Endothelial cell of umbilical vein (primary cell): ENCODE data around the gene PLD1. TPM values are rescaled to one million over a fixed set of nuclear protein-coding genes. Genes with fewer than 3 reads are reported as not detected.

ENCODE experiments used
- BruUV-seq: library from RNA; stranded (reverse); fragments of 400-500 nt; replicated peaks from 2 replicates; lab custom pipeline; 2021; lab: Mats Ljungman, UMichigan
- CTCF ChIA-PET: fragments of 300-600, 350-600 bp; sonication (Branson Sonifier 250); formaldehyde crosslinking; loops from one replicate; lab custom pipeline; 2021; ENCODE audit warnings: antibody characterized with exemption, inconsistent platforms; lab: Charles Lee
- POLR2A ChIA-PET: fragments of 300-600, 350-600 bp; sonication (Branson Sonifier 250); formaldehyde crosslinking; loops from one replicate; lab custom pipeline; 2021; ENCODE audit warnings: antibody characterized with exemption, inconsistent platforms; lab: Charles Lee
- DNase-seq: peaks from one replicate; pipeline ENCODE4 v3.0.0-alpha.2; 2011; ENCODE audit warnings: low read depth, low spot score
- FAIRE-seq: peaks from 2 replicates; lab custom pipeline; 2011; peaks lifted over from hg19 to GRCh38; lab: Jason Lieb, UNC
- H2AFZ ChIP-seq: 2 replicates; pipeline ENCODE4 v1.6.0; 2012; ENCODE audit warnings: low read depth, low read length, control low read depth, inconsistent platforms
- H3K27ac ChIP-seq: 2 replicates; pipeline ENCODE4 v1.5.1; 2011; ENCODE audit warnings: low read depth, mild to moderate bottlenecking, control low read depth, low read length, moderate library complexity; ENCODE audit not compliant: insufficient read depth
- H3K27me3 ChIP-seq, 2 experiments: 2 replicates each; pipeline versions ENCODE4 v1.6.0 to v1.6.1; 2011; ENCODE audit warnings: low read length in 2 of 2, mixed read lengths in 1 of 2; ENCODE audit not compliant: control insufficient read depth in 2 of 2, insufficient read depth in 2 of 2
- H3K36me3 ChIP-seq, 2 experiments: 2 replicates in 1 of 2; 3 replicates in 1 of 2; pipeline ENCODE4 v1.5.1; 2011; ENCODE audit warnings: low read length in 2 of 2, mild to moderate bottlenecking in 1 of 2, moderate library complexity in 1 of 2; ENCODE audit not compliant: control insufficient read depth in 2 of 2, insufficient read depth in 2 of 2; ENCODE audit errors: extremely low read depth in 1 of 2
- H3K4me1 ChIP-seq: 3 replicates; pipeline ENCODE4 v1.5.1; 2011; ENCODE audit warnings: mild to moderate bottlenecking, low read length; ENCODE audit not compliant: control insufficient read depth, insufficient read depth; ENCODE audit errors: extremely low read depth
- H3K4me2 ChIP-seq: 2 replicates; pipeline ENCODE4 v1.6.1; 2011; ENCODE audit warnings: low read length, control low read depth, mixed read lengths; ENCODE audit not compliant: insufficient read depth
- H3K4me3 ChIP-seq, 3 experiments: fragments of 200-600 bp in 1 of 3; sonication (generic), shearing (Covaris generic) in 1 of 3; replicated peaks in 1 of 3; 2 replicates each; pipeline ENCODE4 v1.5.1; 2011 to 2016; ENCODE audit warnings: control low read depth in 3 of 3, low read length in 3 of 3, mild to moderate bottlenecking in 2 of 3, inconsistent platforms in 1 of 3, low read depth in 1 of 3, moderate library complexity in 1 of 3; ENCODE audit not compliant: insufficient read depth in 1 of 3
- H3K79me2 ChIP-seq: 2 replicates; pipeline ENCODE4 v1.6.0; 2012; ENCODE audit warnings: low read length, inconsistent platforms; ENCODE audit not compliant: control insufficient read depth, insufficient read depth
- H3K9ac ChIP-seq: replicated peaks from 2 replicates; pipeline ENCODE3; 2011; ENCODE audit warnings: low read length, control low read depth; ENCODE audit not compliant: insufficient read depth; ENCODE audit errors: extremely low read depth
- H3K9me1 ChIP-seq: replicated peaks from 3 replicates; pipeline ENCODE4 v1.6.0; 2011; ENCODE audit warnings: mild to moderate bottlenecking, low read length; ENCODE audit not compliant: control insufficient read depth, insufficient read depth; ENCODE audit errors: extremely low read depth
- H3K9me3 ChIP-seq: replicated peaks from 2 replicates; pipeline ENCODE4 v1.5.1; 2012; ENCODE audit warnings: low read length, inconsistent platforms; ENCODE audit not compliant: control insufficient read depth, insufficient read depth
- H4K20me1 ChIP-seq: replicated peaks from 2 replicates; pipeline ENCODE3; 2011; ENCODE audit warnings: mild to moderate bottlenecking, low read length; ENCODE audit not compliant: control insufficient read depth, insufficient read depth; ENCODE audit errors: extremely low read depth
- CTCF ChIP-seq, 2 donors: IDR thresholded peaks; 1 replicate in 1 of 2; 2 replicates in 1 of 2; pipeline ENCODE4 v1.5.1; 2011; ENCODE audit warnings: low read length in 2 of 2, mild to moderate bottlenecking in 2 of 2, moderate library complexity in 2 of 2, control low read depth in 1 of 2, inconsistent platforms in 1 of 2, low read depth in 1 of 2; ENCODE audit not compliant: insufficient read depth in 1 of 2; ENCODE audit errors: extremely low read depth in 1 of 2
- EZH2 ChIP-seq: IDR thresholded peaks from 2 replicates; pipeline ENCODE4 v1.6.1; 2012; ENCODE audit warnings: borderline replicate concordance, low read depth, mild to moderate bottlenecking, moderate library complexity, low read length, inconsistent platforms; ENCODE audit not compliant: severe bottlenecking
- FOS ChIP-seq: IDR thresholded peaks from 2 replicates; pipeline ENCODE4 v1.6.1; 2011; ENCODE audit warnings: mild to moderate bottlenecking, low read length, moderate library complexity, borderline replicate concordance; ENCODE audit not compliant: insufficient read depth
- GATA2 ChIP-seq: IDR thresholded peaks from 2 replicates; pipeline ENCODE4 v1.7.0; 2011; ENCODE audit warnings: low read depth, mild to moderate bottlenecking, moderate library complexity, mixed read lengths, low read length; ENCODE audit not compliant: insufficient read length, insufficient read depth
- JUN ChIP-seq: IDR thresholded peaks from 2 replicates; pipeline ENCODE4 v1.6.1; 2011; ENCODE audit warnings: borderline replicate concordance, low read depth; ENCODE audit not compliant: insufficient read length, insufficient read depth
- MAX ChIP-seq: IDR thresholded peaks from 2 replicates; pipeline ENCODE4 v1.6.1; 2011; ENCODE audit not compliant: insufficient read depth, insufficient read length
- MYC ChIP-seq: IDR thresholded peaks from one replicate; pipeline ENCODE4 v1.6.1; 2011; ENCODE audit warnings: mild to moderate bottlenecking, low read depth, low read length
- POLR2A ChIP-seq: IDR thresholded peaks from 2 replicates; pipeline ENCODE4 v1.6.1; 2012; ENCODE audit warnings: low read depth, mild to moderate bottlenecking, control low read depth, low read length
- POLR2AphosphoS5 ChIP-seq: IDR thresholded peaks from 2 replicates; pipeline ENCODE4 v1.6.1; 2012; ENCODE audit warnings: low read depth, mild to moderate bottlenecking, control low read depth, low read length, moderate library complexity; ENCODE audit not compliant: insufficient read depth
- dilution Hi-C: fragments of 300-500 bp; cut with MboI; formaldehyde crosslinking; loops from one replicate; pipeline ENCODE4 v1.15.0; 2019; ENCODE audit warnings: low sequenced_read_pairs; ENCODE audit not compliant: extremely low pct_ligation_motif_present
- intact Hi-C: fragments of 100-400 bp; cut with micrococcal nuclease; formaldehyde crosslinking; loops from one replicate; pipeline ENCODE4 v1.10.0; 2022
- polyA plus RNA-seq, 4 experiments: library from polyadenylated mRNA; depleted of rRNA in 3 of 4; stranded (reverse) in 3 of 4; unstranded in 1 of 4; fragments of >200 nt; gene quantifications; 2 replicates each; pipeline versions ENCODE4 v1.2.1 to v1.2.3, GENCODE V29; 2011 to 2012; ENCODE audit warnings: missing spikeins in 1 of 4
- total RNA-seq: library from RNA; stranded (reverse); gene quantifications from 2 replicates; pipeline ENCODE4 v1.2.3, GENCODE V29; 2021

PLD1 gene
- total and polyA plus RNA-seq, 2 donors (not counting 3 experiments of a cell fraction or from before 2014, with no cell fraction given) = 42.0 to 108 TPM

GRCh38 chr3:171776839-171777583 lies 33.3 kb downstream of the PLD1 start:
- Histone ChIP-seq H3K4me1 (peaks cover 35% of the 10 kb centered on the region), H3K79me2 (peaks cover 21% of the 10 kb centered on the region), H3K4me3 (no peak overlapping the region), H3K27me3 (no peaks in the 10 kb centered on the region), H3K36me3 (no peaks in the 10 kb centered on the region), H3K9ac (no peak overlapping the region), H4K20me1 (no peaks in the 10 kb centered on the region), H3K4me2 (peak overlapping the region; percentile 7), H3K9me1 (no peaks in the 10 kb centered on the region), H3K27ac (peak overlapping the region; percentile 17), H2AFZ (no peak overlapping the region), H3K9me3 (no peaks in the 10 kb centered on the region)
- TF ChIP-seq GATA2 (no peak), FOS (no peak), POLR2A (no peak), POLR2AphosphoS5 (no peak), MAX (no peak), CTCF (IDR thresholded peaks at IDR 0.05; ENCODE audit: extremely low read depth in 1 of 2, insufficient read depth in 1 of 2, low read depth in 1 of 2, low read length in 2 of 2) (no peak), MYC (no peak), JUN (no peak), EZH2 (no peak)
- FAIRE-seq = peak; percentile 4
- intact Hi-C loops = no loop called here
- dilution Hi-C loops = no loop called here
- TSS peak; percentile 21 for BruUV-seq
- ChIA-PET CTCF (interaction anchor here (0.6 to 3.4 kb wide), 13 partner anchors 10 to 262 kb away, joined by 3 to 24 read pairs (median 3); partner anchors contain the start of gene FNDC3B), POLR2A (interaction anchor here (1.1 kb wide), 1 partner anchor 262 kb away, joined by 3 read pairs; the partner anchor contains the start of gene FNDC3B)
- peak; percentile 53 for DNase-seq
